Midbrain (tissue), 1 donor: ENCODE results near the gene CERS6.
A peak's percentile ranks its signal among the peaks of the same experiment; 100 is the strongest.
"Not testable (repeated sequence)": the region's sequence is repeated elsewhere in the genome, so short reads cannot be mapped to it uniquely, and the experiment has no call there.

Source experiments
- DNase-seq: peaks from one replicate; lab custom pipeline; 2025; lab: John Stamatoyannopoulos, UW

The CERS6 gene

GRCh38 chr2:168455645-168456520 lies at the start of gene CERS6:
Gene CERS6, plus strand, starts transcription at chr2:168456272. Its CDS starts 177 bp downstream, at chr2:168456449.
- DNase-seq, result peak; percentile 91

DNA sequence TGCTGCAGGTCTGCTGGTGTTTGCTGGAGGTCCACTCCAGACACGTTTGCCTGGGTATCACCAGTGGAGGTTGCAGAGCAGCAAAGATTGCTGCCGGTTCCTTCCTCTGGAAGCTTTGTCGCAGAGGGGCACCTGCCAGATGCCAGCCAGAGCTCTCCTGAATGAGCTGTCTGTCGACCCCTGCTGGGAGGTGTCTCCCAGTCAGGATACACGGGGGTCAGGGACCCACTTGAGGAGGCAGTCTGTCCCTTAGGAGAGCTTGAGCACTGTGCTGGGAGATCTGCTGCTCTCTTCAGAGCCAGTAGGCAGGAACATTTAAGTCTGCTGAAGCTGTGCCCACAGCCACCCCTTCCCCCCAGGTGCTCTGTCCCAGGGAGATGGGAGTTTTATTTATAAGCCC lies 43.8 kb upstream of the CERS6 start:
- not testable (repeated sequence) for DNase-seq

GRCh38 chr2:168413101-168413500 lies 43.0 kb upstream of the CERS6 start:
- DNase-seq, result not testable (repeated sequence)

DNA sequence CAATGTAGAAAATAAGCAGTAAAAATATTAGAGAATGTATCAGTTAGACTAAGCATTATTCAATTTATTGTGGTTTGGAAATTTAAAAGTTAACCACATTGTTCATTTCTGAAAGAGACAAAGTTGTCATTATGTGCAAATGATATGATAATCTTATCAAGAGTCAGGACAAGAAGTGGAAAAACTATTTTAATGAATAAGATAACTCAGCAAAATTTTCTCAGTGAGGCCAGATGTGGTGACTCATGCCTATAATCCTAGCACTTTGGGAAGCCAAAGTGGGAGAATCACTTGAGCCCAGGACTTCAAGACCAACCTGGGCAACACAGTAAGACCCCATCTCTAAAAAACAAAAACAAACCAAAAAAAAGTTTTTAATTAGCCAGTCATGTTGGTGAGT lies 39.5 kb upstream of the CERS6 start:
- DNase-seq, result no peak

GRCh38 chr2:168422584-168422983 lies 33.5 kb upstream of the CERS6 start:
- no peak for DNase-seq

- DNase-seq, result no peak
Observed at GRCh38 chr2:168424112-168424951, 31.7 kb upstream of the CERS6 start.

DNA sequence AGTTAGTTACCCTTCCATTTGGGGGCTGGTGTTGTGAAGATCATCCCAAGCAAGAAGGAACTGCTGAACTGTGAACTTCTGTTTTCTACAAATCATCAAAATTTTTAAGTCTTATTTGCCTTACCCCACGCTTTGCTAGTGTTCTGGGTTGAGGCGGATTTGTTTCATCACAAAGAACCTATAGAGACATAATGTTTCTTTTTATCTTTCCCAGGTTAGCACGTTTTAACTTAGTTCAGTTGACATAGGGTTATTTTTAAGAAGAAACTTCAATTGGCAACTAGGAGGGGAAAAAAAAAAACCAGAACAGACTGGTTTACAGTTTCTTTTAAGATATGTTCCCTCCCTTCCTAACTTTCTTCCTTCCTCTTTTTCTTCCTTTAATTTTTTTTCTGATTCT lies 31.1 kb upstream of the CERS6 start:
- no peak for DNase-seq

- no peak for DNase-seq
Observed at GRCh38 chr2:168426861-168427260, 29.2 kb upstream of the CERS6 start.

DNA sequence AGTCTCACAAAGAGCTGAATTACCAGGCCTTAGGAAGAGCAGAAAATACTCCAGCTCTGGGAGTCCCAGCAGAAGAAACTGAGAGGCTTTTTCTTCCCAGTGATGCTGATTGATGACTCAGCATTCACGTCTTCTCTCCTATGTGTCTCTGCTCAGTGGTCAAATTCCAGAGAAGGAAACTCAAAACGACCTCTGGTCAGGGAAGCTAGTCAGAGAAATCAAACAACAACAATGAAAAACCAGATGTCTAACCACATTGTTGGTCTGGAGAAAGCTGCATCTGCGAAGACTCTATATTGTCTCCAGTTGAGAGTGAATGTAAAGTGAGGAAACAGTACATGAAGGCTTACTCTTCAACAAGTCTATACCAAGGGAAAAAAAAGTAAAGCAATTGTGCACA lies 28.6 kb upstream of the CERS6 start:
- no peak for DNase-seq

DNA sequence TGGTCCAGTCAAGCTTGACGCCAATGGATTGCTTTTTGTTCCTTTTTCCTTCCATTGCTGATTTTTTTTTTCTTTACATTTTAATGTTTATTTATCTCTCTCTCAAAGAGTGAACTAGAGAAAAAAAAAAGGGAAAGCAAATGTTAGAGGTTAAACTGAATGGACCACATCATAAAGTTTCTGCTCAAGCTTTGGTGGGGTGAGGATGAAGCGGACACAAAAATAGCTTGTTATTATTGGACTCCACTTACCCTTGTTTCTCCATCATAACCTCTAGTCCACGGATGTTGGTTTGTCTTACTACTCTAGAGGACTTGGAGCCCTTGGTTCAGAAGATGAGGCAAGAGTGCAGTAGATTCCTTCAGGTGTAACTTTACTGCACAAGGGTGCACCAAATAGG lies 27.6 kb upstream of the CERS6 start:
- DNase-seq, result no peak

DNA sequence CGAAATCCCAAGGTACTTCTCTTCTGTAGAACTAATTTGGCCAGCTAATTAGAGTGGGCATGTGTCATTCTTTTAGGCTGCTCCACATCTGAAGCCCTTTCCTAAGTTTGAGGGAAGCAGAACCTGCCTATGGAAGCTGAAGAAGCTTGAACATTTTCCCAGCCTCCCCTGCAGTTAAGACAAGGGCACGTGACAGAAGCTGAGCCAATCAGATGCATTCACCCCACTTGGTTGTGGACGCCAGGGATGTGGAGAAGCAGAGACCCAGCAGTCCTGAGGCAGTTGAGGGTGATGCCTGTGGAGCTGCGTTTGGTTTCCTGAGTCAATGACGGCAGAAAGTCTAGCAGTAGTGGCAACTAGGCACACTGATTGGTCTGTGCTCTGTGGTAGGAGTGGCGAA lies 26.1 kb upstream of the CERS6 start:
- DNase-seq, result no peak

DNA sequence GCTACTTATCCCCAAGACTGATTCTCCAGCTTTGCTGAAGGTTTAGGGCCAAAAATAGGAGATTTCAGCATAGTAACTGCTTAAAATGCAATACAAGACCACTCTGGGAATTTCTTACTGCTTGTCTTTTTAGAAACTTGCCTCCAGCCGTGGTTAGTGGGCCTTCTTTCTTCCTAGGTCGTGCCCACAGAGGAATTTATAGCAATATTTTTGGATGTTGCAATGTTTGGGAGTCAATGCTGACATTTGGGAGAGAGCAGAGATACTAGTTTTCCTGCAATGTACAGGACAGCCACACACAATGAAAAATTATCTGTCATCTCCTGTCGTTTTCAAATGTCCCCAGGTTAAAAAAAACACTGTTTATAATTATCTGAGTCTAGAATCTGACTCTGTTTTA lies 25.6 kb upstream of the CERS6 start:
- no peak for DNase-seq

GRCh38 chr2:168431301-168432024 lies 24.6 kb upstream of the CERS6 start:
- DNase-seq, result no peak

- DNase-seq, result no peak
Observed at GRCh38 chr2:168432100-168432499, 24.0 kb upstream of the CERS6 start.

DNA sequence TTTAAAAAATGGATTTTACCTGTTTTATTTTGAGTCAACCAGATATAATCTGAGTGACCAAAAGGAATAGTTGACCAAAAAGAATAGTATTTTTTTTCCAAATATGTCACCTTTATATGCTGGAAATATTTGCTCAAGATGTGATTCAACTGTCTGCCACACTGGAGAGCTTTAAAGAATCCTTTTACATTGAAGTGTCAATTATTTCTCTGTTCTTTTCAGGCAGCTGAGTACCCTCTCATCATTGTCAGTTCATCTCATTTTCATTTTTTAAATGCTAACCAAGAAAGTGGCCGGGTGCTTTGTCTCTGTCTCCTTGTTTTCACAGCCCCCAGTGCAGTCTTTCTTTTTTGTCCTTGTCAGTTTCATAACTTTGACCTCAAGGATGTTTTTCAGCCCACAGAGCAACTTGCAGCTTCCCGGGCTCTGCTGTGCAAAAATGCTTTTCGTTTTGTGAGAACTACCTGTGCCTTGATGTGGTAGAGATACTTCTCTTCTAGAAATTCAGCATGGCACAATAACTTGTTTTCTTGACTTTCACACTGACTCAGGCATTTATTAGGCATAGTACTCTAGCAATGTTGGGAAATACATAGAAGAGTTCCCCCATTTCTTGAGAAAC lies 23.4 kb upstream of the CERS6 start:
- no peak for DNase-seq

- DNase-seq, result no peak
Observed at GRCh38 chr2:168433527-168433926, 22.5 kb upstream of the CERS6 start.

- no peak for DNase-seq
Observed at GRCh38 chr2:168434146-168434545, 21.9 kb upstream of the CERS6 start.

- DNase-seq, result no peak
Observed at GRCh38 chr2:168436840-168437239, 19.2 kb upstream of the CERS6 start.

- DNase-seq, result no peak
Observed at GRCh38 chr2:168438553-168438952, 17.5 kb upstream of the CERS6 start.

DNA sequence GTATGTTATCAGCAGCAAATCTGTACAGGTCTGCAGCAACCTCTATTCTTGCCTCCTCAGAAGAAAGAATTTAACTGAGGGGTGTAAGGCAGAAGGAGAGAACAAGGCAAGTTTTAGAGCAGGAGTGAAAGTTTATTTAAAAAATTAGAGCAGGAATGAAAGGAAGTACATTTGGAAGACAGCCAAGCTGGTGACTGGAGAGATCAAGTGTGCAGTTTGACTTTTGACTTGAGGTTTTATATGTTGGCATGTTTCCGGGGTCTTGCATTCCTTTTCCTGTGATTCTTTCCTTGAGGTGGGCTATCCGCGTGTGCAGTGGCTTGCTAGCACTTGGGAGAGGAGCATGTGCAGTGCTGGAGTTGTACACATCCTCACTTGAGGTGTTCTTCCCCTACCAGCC lies 16.5 kb upstream of the CERS6 start:
- DNase-seq, result no peak

GRCh38 chr2:168441214-168441872 lies 14.7 kb upstream of the CERS6 start:
- no peak for DNase-seq
